ENCODE results near the gene NGB.

NGB gene

DNA sequence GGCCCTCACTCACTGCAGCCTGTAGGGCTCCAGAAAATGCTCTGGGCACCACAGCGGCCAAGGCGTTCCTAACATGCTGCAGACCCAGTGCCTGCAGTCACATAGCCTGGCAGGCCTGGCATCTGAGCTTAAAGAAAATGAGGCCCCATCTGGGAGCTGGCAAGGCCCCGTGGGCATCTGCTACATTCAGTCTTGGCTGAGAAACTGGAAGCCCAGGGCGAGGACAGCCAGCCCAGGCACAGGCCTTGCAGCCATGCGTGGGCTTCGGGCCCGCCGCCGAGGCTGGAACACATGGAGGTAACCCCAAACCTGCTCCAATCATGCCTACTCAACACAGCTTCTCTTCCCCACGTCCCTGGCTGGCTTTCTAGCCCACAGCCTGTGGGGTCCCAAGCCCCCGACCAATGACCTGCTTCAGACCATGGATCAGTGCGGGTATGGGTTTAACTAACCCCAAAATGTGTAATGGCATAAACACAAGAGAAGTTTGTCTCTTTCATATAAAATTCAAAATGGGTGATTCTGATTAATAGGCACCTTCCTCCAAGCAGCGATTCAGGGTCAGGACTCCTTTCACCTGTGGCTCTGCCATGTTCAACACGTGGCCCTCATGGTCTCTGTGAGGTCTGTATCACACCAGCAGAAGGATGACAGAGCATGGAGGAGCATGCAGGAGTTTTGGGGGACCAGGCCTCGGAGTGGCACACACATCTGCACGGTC, 6.4 kb downstream of the NGB start:
- no peak for DNase-seq (ENCODE audit: low spot score)

DNA sequence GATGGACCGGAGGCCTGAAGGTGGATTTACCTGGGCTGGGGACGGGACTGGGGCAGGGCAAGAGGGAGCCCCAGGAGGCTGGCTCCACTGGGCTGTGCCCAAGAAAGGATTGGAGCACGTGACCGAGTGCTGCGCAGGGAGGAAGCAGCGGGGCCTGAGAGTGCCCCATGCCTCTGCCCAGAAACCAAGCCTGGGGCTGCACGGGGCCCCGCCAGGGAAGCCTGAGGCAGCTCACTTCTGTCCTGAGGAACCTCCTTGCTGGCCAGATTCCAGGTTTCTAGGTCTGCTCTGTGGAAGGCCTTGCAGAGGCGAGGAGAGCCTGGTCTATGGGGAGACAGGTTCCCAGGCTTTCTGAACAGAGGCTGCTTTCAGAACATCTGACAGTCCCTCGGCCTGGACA, 10.4 kb downstream of the NGB start:
- no peak for DNase-seq (ENCODE audit: low spot score)

DNA sequence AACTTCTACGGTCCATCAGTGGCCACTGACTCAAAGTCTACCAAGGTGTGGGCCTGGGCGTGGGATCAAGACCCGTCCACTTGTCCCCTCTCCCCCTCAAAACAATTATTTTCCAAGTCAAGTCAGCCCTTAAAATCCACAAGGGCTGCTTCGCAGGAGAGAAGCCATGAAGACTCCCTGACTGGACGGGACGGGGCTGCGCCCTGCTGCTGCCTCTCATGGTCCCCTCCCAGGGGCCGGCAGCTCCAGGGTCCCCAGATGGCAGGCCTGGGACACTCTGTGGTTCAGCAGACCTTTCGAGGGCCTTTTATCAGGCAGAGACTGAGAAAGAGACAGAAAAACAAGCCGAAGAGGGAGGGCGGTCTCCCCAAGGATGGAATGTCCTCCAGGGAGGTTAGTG, 10.8 kb downstream of the NGB start:
- DNase-seq (ENCODE audit: low spot score) = no peak

DNA sequence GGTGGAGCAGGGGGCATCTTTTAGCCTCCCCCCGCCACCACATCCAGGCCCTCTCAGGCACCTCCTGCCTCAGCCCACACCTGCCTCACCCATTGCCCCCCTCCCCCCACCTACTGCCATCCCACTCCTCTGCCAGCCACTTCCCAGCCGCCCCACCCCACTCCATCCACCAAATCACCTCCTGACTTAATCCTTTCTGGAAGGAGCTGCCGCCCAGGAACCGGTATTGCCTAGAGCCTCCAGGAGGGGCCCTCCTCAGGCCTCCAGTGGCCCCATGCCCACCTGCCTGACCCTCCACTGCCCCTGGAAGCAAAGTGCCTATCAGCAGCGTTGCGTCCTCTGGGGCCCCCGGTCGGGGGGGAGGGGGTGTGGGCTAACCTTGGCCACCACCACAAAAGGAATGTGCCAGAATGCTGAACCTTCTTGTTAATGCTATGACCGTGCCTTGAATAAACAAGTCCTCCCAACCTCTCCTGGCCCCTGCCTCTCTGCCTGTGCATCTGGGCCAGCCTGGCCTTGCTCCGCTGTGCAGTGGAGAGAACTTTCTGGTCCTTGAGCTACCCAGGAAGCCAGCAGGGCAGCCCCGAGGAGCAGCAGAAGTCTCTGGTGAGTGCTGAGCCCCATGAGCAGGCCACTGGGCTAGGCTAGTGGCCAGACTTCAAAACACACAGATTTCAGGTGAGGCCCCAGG, 11.8 kb downstream of the NGB start:
- DNase-seq (ENCODE audit: low spot score) = no peak

DNA sequence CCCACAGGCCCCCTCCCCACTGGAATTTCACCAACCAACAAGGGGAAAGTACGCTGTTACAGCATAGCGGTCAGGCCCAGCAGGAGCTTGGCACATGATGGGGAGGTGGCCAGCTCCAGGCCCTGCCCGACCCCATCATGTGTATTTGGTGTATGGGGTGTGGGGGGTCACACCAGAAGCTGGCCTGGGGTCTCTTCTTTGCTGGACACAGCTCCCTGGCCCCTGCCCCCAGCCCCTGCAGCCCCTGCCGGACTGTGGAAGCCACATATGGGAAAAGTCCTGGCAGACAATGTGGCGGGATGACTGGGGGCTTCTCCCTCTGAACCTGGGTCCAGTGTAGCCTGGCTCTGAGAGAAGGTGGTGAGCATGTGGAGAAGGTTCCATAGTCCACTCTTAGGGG, 12.4 kb downstream of the NGB start:
- no peak for DNase-seq (ENCODE audit: low spot score)

DNA sequence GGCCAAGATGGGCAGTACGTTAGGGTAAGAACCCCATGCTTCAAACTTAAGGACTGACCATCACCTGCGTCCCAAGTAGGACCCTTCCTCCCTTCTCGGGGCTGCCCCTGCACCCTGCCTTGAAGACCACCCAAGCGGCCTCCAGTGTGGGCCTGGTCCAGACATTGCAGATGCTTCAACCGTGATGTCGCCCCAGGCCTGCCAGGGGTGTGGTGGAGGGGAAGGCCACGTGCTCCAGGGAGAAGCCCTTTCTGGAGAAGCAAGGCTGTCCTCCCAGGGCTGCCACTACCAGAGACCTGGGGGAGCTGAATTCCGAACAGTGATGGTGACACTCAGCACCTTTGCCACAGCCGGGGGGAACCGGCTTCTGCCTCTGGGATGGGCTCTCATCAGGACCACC, 13.3 kb downstream of the NGB start:
- DNase-seq (ENCODE audit: low spot score) = no peak

DNA sequence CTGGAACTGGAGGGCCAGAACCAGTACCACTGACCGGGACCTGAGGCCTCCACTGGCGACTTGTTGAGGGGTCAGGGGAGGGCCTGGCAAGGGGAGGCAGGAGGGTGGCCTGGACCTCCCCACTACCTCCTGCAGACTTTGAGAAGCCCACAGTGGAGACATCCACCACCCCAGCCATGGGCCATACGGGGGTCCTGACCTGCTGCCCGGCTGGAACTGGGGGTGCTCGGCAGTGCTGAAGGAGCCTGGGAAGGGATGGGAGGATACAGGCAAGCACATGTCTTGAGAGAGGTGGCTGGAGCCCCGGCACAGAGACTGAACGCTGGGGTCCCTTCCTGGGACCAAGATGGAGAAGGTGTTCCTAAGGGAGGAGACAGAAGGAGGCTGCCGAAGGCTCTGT, 14.3 kb downstream of the NGB start:
- no peak for DNase-seq (ENCODE audit: low spot score)

DNA sequence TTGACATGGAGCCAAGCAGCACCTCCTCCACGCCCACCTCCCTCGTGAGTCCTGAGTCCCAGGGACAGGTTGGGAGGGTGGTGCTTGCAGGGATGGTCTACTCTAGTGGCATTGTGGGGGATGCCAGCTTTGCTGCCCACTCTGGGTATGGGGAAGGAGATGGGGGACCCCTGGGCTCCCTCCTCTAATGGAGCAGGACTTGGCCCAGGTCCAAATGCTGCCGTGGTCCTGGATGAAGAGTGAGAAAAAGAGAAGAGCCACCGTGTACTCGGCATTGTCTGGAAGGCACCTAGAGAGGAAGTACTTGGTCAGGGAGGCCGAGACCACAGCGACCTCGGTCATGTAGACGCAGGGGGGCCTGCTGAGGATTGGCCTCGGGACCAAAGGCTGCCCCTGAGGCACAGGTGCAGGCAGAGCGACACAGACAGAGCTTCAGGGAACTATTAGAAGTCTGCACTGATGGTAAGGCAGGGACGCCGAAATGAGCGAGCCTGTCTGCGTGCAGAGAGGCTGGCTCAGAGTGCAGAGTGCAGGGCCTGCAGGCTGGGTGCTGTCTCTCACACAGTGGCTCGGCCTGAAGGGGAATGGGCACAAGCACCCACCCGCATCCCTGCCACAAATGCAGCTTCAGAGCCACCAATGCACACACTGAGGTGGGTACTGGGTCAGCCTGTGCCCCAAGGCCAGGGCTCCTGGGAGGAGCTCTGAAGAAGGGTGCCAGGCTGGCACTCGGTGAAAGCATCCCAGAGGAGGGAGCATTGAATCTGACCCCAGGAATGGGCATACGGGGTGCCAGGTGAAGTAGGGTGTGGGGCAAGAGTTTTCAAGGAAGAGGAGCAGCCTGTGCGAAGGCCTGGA, 17.4 kb downstream of the NGB start:
- no peak for DNase-seq (ENCODE audit: low spot score)

DNA sequence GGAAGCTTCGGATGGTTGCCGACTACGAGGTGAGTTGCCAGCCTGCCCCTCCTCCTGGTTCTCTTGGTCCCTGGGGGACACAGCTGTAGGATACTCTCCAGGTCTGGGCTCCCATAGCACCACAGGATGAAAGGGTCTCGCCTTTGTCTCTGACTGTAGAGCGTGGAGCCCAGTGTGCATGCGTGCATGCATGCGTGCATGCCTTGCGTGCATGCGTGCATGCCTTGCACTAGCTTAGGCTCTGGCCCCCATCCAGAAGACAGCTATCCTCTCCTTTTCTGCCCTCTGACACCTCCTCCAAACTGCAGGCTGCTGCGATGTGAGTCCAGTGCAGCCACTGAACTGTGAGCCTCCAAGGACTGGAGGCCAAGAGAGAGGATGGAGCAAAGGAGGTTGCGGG, 19.1 kb downstream of the NGB start:
- no peak for DNase-seq (ENCODE audit: low spot score)

DNA sequence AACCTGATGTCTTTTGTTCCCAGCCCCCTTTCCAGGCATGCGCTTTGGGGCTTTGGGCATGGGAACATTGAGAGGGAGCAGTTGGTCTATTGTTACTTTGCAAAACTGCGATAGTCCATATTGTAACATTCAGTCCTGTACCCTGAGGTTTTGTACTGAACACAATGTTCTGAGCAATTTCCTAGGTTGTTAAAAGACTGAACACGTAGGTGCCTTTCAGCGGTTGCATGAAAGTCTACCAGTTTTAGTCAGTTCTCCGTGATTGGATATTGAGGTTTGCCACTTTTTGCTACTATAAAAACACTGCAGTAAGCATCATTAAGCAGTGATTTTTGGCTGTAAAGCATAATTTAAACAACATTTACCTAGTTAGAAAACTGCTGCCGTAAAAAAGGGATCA, 20.1 kb downstream of the NGB start:
- DNase-seq (ENCODE audit: low spot score) = no peak

DNA sequence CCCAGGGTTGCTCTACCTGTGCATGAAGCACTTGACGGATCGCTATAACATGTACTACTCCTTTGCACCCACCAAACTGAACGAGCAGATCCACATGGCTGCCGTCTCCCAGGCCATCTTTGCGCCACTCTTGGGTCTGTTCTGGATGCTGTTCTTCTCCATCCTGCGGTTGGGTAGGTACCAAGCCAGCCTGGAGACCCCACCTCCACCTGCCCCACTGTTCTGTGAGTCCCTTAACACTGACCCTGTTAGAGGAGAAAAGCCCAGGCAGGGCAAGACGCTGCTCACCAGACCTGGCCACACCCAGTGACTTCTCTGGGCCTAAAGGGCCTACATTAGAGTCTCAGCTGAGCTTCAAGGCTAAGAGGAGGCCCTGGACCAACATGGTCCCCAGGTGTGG, 21.7 kb downstream of the NGB start:
- DNase-seq (ENCODE audit: low spot score) = no peak

DNA sequence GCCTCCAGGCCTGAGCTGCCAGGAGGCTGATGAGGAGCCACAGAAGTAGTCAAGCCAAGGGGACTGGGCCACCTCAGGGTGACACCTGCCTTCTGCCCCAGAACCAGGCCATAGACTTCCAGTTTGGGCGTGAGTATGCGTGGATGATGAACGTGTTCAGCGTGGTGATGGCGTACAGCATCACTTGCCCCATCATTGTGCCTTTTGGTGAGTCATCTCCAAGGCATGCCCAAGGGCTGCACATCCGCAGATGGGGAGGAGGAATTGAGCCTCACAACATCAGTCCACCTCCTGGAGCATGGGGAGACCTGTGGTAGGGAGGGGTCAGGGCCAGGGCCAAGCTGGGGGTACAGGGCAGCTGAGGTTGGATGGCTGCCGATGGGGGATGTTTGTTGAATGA, 22.3 kb downstream of the NGB start:
- no peak for DNase-seq (ENCODE audit: low spot score)

DNA sequence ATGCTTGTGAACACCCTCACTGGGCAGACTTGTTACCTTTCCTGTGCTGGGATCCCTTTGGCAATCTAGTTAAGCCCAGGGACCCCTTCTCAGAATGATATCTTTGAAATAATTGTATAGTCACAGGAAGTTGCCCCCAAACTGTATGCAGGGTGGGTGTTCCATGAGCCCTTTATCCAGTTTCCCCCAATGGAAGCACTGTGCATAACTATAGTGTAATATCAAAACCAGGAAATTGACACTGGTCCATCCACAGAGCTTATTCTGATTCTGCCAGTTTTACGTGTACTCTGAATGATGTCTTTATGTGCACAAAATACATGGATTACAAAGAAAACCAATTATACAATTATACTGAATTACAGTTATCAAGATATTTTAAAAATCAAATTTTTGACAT, 24.2 kb downstream of the NGB start:
- DNase-seq (ENCODE audit: low spot score) = no peak

DNA sequence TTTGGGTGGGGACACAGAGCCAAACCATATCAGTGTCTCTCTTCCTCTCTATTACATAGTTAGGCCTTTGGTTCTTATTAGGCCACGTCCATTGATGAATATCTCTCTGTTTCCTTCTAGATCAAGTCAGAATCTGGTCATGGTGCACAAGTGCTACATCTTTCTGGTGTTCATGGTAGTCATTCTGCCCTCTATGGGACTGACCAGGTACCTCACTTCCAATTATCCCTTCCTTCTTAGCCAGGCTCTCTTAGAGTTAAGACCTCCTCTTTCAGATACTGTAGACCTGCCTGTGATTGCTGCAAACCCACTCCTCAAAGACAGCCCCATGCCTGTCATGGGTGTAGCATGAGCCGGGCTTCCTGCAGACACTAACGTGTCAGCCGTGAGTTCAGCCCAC, 25.2 kb downstream of the NGB start:
- peak; percentile 40 for DNase-seq (ENCODE audit: low spot score)

DNA sequence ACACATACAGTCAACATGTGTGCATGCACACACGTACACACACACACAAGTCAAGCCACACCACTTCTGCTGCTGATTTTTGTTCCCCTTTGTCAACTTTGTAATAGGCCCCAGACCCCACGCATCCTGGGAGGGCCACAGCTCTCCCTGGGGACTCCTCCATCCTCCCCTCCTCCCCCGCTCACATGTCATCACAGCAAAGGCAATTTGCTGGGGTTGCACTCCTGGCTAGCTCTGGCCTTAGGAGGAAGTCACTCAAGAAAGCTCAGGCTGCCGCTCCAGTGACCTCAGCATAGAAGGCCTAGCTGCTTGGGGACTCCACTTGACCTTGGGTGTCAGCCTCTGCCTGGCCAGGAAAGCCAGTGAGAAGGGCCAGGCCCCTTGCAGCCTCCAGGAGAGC, 27.2 kb downstream of the NGB start:
- DNase-seq (ENCODE audit: low spot score) = no peak

DNA sequence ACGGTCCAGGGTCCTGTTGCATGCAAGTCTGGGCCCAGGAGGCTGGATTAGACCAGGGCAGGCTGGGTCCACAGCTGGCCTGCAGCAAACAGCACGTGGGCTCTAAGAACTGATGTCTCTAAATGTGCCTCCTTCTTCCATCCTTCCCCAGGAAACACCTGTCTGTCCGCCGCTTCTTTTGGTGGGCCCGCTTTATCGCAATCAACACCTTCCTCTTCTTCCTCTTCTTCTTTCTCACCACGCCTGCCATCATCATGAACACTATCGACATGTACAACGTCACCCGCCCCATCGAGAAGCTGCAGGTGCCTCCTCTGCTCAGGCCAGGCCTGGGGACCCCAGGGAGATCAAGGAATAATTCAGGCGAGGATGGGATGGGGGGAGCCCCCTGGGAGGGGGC, 28.3 kb downstream of the NGB start:
- DNase-seq (ENCODE audit: low spot score) = no peak

DNA sequence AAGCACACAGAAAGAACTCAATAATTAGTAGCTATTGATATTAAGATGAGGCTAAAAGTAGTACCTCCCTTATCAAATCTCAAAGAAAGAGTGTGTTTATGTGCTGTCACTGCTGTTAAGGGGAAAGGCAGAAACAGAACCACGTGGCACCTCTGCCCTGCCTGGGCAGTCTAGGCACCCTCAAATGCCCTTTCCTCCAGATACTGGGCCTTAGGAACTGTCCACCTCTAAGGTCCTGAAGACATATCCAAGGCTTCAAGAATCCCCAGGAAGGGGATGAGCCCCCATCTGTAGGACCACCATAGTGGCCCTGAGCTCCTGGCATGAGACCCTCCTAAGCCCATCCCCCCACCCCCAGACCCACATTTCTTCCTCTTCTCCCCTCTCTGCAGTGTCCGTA, 29.1 kb downstream of the NGB start:
- DNase-seq (ENCODE audit: low spot score) = peak; percentile 64

DNA sequence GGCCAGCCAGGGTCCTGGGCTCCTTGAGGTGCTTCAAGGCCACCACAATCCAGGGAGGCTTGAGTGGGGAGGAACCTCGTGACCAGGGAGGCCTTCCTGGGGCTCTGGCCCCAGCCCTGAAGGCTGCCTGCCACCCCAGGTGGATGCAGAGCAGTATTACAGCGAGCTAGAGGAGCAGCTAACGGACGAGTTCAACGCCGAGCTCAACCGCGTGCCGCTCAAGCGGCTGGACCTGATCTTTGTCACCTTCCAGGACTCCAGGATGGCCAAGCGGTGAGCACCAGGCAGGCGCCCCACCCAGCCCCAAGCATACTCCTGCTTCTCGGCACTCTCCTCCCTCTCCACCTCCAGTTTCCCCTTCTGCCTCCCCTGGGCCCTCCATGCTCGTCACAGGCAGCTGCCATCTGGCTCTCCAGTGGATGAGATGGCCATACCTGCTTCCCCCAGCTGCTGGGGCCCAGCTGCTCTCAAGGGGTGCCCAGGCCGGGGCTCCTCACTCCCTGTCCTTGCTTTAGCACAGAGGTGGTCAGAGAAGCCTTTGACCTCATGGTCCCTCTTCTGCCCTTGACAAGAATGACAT, 30.6 kb downstream of the NGB start:
- DNase-seq (ENCODE audit: low spot score) = no peak

DNA sequence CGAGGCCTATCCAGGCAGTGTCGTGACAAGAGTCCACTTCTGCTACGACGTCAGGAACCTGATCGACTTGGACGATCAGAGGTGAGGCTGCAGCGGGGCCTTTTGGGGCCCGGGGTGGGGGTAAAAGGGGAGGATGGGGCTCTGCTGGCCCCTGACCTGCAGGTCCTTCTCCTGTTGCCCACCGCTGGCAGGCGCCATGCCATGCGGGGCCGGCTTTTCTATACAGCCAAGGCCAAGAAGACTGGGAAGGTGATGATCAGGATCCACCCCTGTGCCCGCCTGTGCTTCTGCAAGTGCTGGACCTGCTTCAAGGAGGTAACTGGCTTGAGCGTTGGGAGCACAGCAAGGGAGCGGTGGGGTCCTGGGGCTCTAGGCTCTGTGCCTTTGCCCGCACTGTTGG, 31.6 kb downstream of the NGB start:
- DNase-seq (ENCODE audit: low spot score) = no peak

DNA sequence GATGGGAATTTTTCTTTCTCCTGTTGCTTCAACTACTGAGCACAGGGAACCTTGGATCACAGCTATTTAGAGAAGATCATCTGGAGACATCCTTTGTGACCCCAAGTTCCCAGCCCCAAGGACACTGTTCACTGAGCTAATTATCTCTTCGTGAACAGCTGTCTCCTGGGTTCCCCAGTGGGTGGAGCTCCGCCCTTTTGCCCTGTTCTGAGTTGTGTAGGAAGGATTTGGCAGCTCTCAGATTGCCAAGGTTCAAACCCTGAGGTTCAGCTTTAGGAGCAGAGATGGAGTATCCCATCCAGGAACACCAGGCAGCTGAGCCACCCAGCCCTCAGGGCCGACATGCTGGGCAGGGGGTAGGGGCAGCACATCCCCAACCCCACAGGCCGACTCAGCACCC, 32.0 kb downstream of the NGB start:
- no peak for DNase-seq (ENCODE audit: low spot score)

DNA sequence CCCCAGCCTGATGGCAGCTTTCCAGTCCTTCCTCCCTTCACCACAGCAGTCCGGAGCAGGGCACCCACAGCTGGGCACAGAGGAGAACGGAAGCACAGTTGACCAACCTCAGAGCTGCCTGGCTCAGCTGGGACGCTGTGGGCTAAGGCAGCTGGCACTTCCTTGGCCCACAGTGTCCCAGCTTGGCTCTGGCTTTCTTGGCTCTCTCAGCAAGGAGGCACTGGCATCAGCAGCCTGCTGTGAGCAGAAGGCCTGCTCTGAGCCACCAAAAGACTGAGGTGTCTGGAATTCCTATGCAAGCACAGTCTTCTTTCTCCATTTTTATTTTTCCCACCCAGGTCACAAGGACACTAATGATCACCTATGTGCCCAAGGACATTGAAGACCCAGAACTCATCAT, 32.6 kb downstream of the NGB start:
- no peak for DNase-seq (ENCODE audit: low spot score)

DNA sequence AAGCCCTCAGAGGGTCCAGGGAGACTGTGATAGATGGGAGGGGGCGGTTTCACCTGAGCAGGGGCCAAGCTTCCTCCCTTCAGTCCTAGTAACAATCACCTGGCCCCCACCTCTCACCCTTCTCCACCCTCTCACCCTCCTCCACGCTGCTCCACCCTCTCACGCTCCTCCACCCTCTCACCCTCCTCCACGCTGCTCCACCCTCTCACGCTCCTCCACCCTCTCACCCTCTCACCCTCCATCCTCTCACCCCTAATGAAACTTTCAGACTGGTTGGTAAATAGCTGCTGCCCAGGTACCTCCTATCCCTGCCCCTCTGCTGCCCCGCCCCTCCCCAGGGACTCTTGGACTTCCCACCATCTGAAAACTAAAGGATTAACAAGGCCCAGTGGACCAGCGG, 34.2 kb downstream of the NGB start:
- DNase-seq (ENCODE audit: low spot score) = no peak

DNA sequence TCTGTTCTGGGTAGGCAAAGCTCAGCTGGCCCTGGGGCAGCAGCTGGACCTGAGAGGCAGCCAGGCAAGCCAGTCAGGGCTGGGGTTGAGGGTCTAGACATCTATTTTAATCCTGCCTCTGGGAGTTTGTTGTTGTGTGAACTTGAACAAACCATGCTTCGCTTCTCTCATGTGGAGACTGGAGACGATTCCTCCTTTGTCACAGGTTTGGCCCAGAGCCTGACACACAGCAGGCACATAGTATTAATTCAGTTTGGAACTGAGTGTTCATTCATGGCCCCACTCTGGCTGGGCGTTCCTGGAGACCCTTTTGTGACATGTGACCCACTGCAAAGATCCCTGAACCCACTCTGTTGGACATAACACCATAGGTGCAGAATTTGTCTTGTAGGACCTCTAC, 39.3 kb downstream of the NGB start:
- no peak for DNase-seq (ENCODE audit: low spot score)

All from iPS-NIHi11 (cell line).